Stimulated activated CD4-positive, alpha-beta T cell treated with anti-CD3 and anti-CD28 coated beads, Interleukin-4, amount 100 ng/mL, for 4 hours (primary cell): Measurements from ENCODE around the gene PCDHGA3.
A peak's percentile ranks its signal among the peaks of the same experiment; 100 is the strongest.
"Not testable (repeated sequence)": the region's sequence is repeated elsewhere in the genome, so short reads cannot be mapped to it uniquely, and the experiment has no call there.

ENCODE experiments used
- DNase-seq, 2 experiments: peaks; one replicate each; pipeline ENCODE4 v3.0.0-alpha.2; 2020

The PCDHGA3 gene

GRCh38 chr5:141349917-141350619, 6.4 kb downstream of the PCDHGA3 start, which contains the start of gene PCDHGB1:
TSS of gene PCDHGB1 (plus strand) at chr5:141350099. CDS start at chr5:141350261, 162 bp downstream.
- peak in 1 of 2 experiments; percentile 7 for DNase-seq

DNA sequence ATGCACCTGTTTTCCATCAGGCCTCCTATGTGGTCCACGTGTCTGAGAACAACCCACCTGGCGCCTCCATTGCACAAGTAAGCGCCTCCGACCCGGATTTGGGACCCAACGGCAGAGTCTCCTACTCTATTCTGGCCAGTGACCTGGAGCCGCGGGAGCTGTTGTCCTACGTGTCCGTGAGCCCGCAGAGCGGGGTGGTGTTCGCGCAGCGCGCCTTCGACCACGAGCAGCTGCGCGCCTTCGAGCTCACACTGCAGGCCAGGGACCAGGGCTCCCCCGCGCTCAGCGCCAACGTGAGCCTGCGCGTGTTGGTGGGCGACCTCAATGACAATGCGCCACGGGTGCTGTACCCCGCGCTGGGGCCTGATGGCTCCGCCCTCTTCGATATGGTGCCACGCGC, 8.0 kb downstream of the PCDHGA3 start:
- no peak for DNase-seq

DNA sequence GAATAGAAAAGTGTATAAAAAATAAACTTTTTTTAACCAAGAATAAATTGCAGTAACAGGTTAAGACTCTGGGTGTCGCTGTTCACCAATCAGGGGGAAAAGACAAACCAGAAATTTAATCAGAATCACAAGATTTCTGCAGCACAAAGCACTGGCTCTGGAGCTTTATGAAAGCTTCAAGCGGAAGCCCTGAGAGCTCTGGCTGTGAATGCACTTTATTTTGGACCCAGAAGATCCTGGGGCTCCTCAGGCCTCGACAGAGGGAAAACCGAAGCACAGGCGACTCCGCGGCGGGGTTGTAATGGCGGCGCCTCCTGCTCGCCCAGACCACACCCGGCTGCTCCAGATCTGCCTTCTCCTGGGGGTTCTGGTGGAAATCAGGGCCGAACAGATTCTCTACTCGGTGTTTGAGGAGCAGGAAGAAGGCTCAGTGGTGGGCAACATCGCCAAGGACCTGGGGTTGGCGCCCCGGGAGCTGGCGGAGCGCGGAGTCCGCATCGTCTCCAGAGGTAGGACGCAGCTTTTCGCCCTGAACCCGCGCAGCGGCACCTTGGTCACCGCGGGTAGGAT, 11.4 kb downstream of the PCDHGA3 start, which contains the start of gene PCDHGA4:
TSS of gene PCDHGA4 (plus strand) at position 122 of the 570 bp plus-strand sequence. CDS start at position 209, 87 bp downstream.
- no peak for DNase-seq

- DNase-seq: no peak
Measured at GRCh38 chr5:141355641-141356040, 12.0 kb downstream of the PCDHGA3 start.

DNA sequence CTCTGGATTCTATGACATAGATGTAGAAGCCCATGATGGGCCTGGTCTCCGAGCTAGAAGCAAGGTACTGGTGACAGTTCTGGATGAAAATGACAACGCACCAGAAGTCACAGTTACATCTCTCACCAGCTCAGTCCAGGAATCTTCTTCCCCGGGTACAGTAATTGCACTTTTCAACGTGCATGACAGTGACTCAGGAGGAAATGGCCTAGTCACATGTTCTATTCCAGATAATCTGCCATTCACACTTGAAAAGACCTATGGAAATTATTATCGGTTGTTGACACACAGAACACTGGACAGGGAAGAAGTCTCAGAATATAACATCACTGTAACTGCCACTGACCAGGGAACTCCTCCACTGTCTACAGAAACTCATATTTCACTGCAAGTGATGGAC, 12.5 kb downstream of the PCDHGA3 start:
- no peak for DNase-seq

- DNase-seq: no peak
Measured at GRCh38 chr5:141356950-141357349, 13.3 kb downstream of the PCDHGA3 start.

GRCh38 chr5:141359790-141360426, 16.3 kb downstream of the PCDHGA3 start, which contains the start of gene PCDHGB2:
TSS of gene PCDHGB2 (plus strand) at chr5:141359994. CDS start at chr5:141360136, 142 bp downstream.
- DNase-seq: no peak

GRCh38 chr5:141360685-141361084, 17.1 kb downstream of the PCDHGA3 start:
- DNase-seq: no peak

DNA sequence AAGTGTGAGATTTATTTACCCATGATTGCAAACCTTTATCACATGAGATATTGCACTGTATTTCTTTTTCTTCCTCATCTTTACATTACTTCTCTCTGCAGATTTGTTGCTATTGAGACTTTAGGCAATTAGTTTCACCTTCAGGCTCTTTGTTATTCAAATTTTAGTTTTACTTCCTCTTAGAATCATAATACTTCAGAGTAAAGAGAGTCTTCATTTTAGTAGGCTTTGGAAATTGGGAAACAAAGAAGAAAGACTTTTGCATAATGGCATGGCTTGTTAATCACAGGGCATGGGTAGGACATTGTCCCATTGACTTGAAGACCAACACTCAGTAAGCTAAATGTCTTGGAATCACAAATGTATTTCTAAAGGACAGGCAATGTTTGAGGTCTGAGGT, 19.1 kb downstream of the PCDHGA3 start:
- no peak for DNase-seq

DNA sequence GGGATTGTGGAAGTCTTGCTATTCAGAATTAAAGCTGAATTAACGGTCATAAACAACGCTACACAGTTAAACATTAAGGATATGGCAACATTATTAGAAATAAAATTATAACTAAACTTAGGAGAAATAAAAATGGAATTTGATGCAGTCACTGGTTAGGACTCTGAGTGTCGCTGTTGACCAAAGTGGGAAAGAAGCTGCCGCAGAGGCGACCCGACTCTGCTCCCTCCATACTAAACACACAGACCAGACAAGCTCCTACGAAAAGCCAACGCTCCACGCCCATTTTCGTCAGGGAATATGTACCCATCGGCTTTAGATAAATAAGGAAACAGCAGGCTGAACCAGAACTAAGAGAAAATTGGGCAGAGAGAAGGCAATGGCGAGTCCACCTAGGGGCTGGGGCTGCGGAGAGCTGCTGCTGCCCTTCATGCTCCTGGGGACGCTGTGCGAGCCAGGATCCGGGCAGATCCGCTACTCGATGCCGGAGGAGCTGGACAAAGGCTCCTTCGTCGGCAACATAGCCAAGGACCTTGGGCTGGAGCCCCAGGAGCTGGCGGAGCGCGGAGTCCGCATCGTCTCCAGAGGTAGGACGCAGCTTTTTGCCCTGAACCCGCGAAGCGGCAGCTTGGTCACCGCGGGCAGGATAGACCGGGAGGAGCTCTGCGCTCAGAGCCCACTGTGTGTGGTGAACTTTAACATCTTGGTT, 20.5 kb downstream of the PCDHGA3 start, which contains the start of gene PCDHGA5:
TSS of gene PCDHGA5 (plus strand) at position 211 of the 709 bp plus-strand sequence. CDS start at position 380, 169 bp downstream.
- DNase-seq: no peak

DNA sequence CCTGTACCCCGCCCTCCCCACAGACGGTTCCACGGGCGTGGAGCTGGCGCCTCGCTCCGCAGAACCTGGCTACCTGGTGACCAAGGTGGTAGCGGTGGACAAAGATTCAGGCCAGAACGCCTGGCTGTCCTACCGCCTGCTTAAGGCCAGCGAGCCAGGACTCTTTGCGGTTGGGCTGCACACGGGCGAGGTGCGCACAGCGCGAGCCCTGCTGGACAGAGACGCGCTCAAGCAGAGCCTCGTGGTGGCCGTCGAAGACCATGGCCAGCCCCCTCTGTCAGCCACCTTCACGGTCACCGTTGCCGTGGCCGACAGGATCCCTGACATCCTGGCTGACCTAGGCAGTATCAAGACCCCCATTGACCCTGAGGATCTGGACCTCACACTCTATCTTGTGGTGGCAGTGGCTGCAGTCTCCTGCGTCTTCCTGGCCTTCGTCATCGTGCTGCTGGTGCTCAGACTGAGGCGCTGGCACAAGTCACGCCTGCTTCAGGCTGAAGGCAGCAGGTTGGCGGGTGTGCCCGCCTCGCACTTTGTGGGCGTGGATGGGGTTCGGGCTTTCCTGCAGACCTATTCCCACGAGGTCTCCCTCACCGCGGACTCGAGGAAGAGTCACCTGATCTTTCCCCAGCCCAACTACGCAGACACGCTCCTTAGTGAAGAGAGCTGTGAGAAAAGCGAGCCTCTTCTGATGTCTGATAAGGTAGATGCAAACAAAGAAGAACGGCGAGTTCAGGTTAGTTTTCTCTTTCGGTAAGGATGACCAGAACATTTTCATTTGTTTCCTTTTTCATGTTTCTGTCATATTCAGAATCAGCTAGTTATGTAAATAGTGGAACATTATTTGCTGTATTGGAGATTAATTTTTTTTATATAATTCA, 22.6 kb downstream of the PCDHGA3 start:
- no peak for DNase-seq

DNA sequence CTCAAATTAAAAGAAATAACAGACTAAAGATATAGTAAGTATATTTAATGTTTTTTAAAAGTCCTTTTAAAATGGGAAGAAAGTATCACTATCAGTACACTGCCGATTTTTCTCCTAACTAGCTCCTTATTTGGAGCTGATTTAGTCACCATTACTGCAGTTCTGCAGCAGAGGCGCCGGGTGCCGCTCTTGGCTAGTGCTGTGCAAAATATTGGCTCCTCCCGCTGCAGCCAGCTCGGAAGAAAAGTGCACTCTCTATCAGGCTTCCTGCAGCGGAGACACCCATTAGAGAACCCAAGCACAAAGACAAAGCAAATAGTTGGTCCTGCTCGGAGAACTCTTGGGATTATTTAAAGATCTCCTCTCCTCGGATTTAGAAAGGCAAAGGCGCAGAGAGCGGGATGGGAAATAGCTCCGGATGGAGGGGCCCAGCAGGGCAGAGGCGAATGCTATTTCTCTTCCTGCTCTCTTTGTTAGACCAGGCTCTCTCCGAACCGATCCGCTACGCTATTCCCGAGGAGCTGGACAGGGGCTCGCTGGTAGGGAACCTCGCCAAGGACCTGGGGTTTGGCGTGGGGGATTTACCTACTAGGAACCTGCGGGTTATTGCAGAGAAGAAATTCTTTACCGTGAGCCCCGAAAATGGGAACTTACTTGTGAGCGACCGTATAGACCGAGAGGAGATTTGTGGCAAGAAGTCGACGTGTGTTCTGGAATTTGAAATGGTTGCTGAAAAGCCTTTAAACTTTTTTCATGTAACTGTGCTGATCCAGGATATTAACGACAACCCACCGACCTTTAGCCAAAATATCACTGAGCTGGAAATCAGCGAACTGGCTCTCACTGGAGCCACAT, 26.6 kb downstream of the PCDHGA3 start, which contains the start of gene PCDHGB3:
TSS of gene PCDHGB3 (plus strand) at position 249 of the 855 bp plus-strand sequence. CDS start at position 402, 153 bp downstream.
- peak; percentile 8 to 15 for DNase-seq

DNA sequence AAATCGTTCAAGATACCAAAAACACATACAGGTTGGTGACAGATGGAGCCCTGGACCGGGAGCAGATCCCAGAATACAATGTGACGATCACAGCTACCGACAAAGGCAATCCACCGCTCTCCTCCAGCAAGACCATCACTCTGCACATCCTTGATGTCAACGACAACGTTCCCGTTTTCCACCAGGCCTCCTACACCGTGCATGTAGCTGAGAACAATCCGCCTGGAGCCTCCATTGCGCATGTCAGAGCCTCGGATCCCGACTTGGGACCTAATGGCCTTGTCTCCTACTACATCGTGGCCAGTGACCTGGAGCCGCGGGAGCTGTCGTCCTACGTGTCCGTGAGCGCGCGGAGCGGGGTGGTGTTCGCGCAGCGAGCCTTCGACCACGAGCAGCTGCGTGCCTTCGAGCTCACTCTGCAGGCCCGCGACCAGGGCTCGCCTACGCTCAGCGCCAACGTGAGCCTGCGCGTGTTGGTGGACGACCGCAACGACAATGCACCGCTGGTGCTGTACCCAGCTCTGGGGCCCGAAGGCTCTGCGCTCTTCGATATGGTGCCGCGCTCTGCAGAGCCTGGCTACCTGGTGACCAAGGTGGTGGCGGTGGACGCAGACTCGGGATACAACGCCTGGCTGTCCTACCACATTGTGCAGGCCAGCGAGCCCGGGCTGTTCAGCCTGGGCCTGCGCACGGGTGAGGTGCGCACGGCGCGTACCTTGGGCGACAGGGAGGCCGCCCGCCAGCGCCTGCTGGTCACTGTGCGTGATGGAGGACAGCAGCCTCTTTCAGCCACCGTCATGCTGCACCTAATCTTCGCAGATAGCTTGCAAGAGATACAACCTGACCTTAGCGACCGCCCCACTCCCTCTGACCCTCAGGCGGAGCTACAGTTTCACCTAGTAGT, 28.2 kb downstream of the PCDHGA3 start:
- DNase-seq: no peak

- DNase-seq: no peak
Measured at GRCh38 chr5:141373673-141374317, 30.2 kb downstream of the PCDHGA3 start, which contains the start of gene PCDHGA6. TSS of gene PCDHGA6 (plus strand) at chr5:141373891. CDS start at chr5:141374084, 193 bp downstream.

DNA sequence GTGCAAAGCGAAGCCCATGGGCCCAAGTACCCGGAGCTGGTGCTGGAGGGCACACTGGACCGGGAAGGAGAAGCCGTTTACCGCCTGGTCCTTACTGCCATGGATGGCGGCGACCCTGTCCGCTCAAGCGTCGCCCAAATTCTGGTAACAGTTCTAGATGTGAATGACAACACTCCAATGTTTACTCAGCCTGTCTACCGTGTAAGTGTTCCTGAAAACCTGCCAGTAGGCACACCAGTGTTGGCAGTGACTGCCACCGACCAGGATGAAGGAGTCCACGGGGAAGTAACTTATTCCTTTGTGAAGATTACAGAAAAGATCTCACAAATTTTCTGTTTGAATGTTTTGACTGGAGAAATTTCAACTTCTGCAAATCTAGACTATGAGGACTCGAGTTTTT, 31.0 kb downstream of the PCDHGA3 start:
- DNase-seq: no peak

DNA sequence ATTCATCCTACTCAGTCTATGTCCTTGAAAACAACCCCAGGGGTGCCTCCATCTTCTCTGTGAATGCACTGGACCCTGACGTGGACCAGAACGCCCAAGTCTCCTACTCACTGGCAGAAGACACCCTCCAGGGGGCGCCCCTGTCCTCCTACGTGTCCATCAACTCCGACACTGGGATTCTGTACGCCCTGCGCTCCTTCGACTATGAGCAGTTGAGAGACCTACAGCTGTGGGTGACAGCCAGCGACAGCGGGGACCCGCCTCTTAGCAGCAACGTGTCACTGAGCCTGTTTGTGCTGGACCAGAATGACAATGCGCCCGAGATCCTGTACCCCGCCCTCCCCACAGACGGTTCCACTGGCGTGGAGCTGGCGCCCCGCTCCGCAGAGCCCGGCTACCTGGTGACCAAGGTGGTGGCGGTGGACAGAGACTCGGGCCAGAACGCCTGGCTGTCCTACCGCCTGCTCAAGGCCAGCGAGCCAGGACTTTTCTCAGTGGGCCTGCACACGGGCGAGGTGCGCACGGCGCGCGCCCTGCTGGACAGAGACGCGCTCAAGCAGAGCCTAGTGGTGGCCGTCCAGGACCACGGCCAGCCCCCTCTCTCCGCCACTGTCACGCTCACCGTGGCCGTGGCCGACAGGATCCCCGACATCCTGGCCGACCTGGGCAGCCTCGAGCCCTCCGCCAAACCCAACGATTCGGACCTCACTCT, 32.0 kb downstream of the PCDHGA3 start:
- not testable (repeated sequence) for DNase-seq

GRCh38 chr5:141382469-141383294, 39.1 kb downstream of the PCDHGA3 start, which contains the start of gene PCDHGA7:
TSS of gene PCDHGA7 (plus strand) at chr5:141382742. CDS start at chr5:141382900, 158 bp downstream.
- no peak for DNase-seq
